SK-N-SH treated with all-trans-retinoic acid at 6 μM for 48 hours (cell line): ENCODE results near the gene CACNA1G.

Source experiments
- ATAC-seq: fragments of 200-7000 bp; cut with Tn5 transposase; 3 replicates; pipeline ENCODE4 v1.9.1; 2020; ENCODE audit warnings: mild to moderate bottlenecking, moderate library complexity
- BACH2 ChIP-seq: fragments of 250-450 bp; sonication (Bioruptor Pico); IDR thresholded peaks from 2 replicates; pipeline ENCODE4 v1.9.0; 2021; ENCODE audit warnings: mild to moderate bottlenecking, borderline replicate concordance
- ESRRG ChIP-seq: fragments of 250-450 bp; sonication (Bioruptor Pico); IDR thresholded peaks from 2 replicates; pipeline ENCODE4 v1.6.1; 2021; ENCODE audit warnings: mild to moderate bottlenecking
- GLIS3 ChIP-seq: fragments of 250-450 bp; sonication (Bioruptor Pico); IDR thresholded peaks from 2 replicates; pipeline ENCODE4 v1.5.0; 2020; ENCODE audit warnings: mild to moderate bottlenecking, moderate library complexity
- ISL1 ChIP-seq: fragments of 250-450 bp; sonication (Bioruptor Pico); IDR thresholded peaks from 2 replicates; pipeline ENCODE4 v2.1.2; 2022; ENCODE audit warnings: mild to moderate bottlenecking, moderate library complexity
- OSR1 ChIP-seq: fragments of 250-450 bp; sonication (Bioruptor Pico); IDR thresholded peaks from 2 replicates; pipeline ENCODE4 v1.8.0; 2022; ENCODE audit warnings: moderate library complexity, mild to moderate bottlenecking, inconsistent platforms
- RARB ChIP-seq: fragments of 250-450 bp; sonication (Bioruptor Pico); IDR thresholded peaks from 2 replicates; pipeline ENCODE4 v1.8.0; 2021; ENCODE audit warnings: mild to moderate bottlenecking, moderate library complexity
- SNAI2 ChIP-seq: fragments of 250-450 bp; sonication (Bioruptor Pico); IDR thresholded peaks from 2 replicates; pipeline ENCODE4 v1.5.0; 2020; ENCODE audit warnings: mild to moderate bottlenecking, moderate library complexity
- TCF4 ChIP-seq: fragments of 250-450 bp; sonication (Bioruptor Pico); IDR thresholded peaks from 2 replicates; pipeline ENCODE4 v1.8.0; 2021; ENCODE audit warnings: mild to moderate bottlenecking, moderate library complexity, borderline replicate concordance
- TOX ChIP-seq: fragments of 250-450 bp; sonication (Bioruptor Pico); IDR thresholded peaks from 2 replicates; pipeline ENCODE4 v1.8.0; 2021; ENCODE audit warnings: mild to moderate bottlenecking, moderate library complexity, borderline replicate concordance
- ZC3H10 ChIP-seq: fragments of 250-450 bp; sonication (Bioruptor Pico); IDR thresholded peaks from 2 replicates; pipeline ENCODE4 v1.5.1; 2021; ENCODE audit warnings: mild to moderate bottlenecking, moderate library complexity
- ZFP3 ChIP-seq: fragments of 250-450 bp; sonication (Bioruptor Pico); IDR thresholded peaks from 2 replicates; pipeline ENCODE4 v1.5.0; 2020; ENCODE audit warnings: mild to moderate bottlenecking, moderate library complexity
- ZNF70 ChIP-seq: fragments of 450-650 bp; formaldehyde crosslinking; IDR thresholded peaks from 2 replicates; pipeline ENCODE4 v1.5.0; 2020; ENCODE audit warnings: mild to moderate bottlenecking, moderate library complexity
- ZNF8 ChIP-seq: fragments of 450-650 bp; formaldehyde crosslinking; IDR thresholded peaks from 2 replicates; pipeline ENCODE4 v1.5.0; 2020; ENCODE audit warnings: mild to moderate bottlenecking, moderate library complexity
- TF ChIP-seq, protein P1 (sequence below): fragments of 250-450 bp; sonication (Bioruptor Pico); IDR thresholded peaks from 2 replicates; pipeline ENCODE4 v1.8.0; 2021; ENCODE audit warnings: low read depth, mild to moderate bottlenecking, moderate library complexity, borderline replicate concordance
- TF ChIP-seq, protein P2 (sequence below): fragments of 250-450 bp; sonication (Bioruptor Pico); IDR thresholded peaks from 2 replicates; pipeline ENCODE4 v1.8.0; 2020; ENCODE audit warnings: mild to moderate bottlenecking, moderate library complexity, borderline replicate concordance
- TF ChIP-seq, protein P3 (sequence below): fragments of 250-450 bp; sonication (Bioruptor Pico); IDR thresholded peaks from 2 replicates; pipeline ENCODE4 v1.5.1; 2021; ENCODE audit warnings: mild to moderate bottlenecking, moderate library complexity
- TF ChIP-seq, protein P4 (sequence below): fragments of 250-450 bp; sonication (Bioruptor Pico); IDR thresholded peaks from 2 replicates; pipeline ENCODE4 v1.5.1; 2020; ENCODE audit warnings: low read depth, mild to moderate bottlenecking, moderate library complexity

Gene CACNA1G

DNA sequence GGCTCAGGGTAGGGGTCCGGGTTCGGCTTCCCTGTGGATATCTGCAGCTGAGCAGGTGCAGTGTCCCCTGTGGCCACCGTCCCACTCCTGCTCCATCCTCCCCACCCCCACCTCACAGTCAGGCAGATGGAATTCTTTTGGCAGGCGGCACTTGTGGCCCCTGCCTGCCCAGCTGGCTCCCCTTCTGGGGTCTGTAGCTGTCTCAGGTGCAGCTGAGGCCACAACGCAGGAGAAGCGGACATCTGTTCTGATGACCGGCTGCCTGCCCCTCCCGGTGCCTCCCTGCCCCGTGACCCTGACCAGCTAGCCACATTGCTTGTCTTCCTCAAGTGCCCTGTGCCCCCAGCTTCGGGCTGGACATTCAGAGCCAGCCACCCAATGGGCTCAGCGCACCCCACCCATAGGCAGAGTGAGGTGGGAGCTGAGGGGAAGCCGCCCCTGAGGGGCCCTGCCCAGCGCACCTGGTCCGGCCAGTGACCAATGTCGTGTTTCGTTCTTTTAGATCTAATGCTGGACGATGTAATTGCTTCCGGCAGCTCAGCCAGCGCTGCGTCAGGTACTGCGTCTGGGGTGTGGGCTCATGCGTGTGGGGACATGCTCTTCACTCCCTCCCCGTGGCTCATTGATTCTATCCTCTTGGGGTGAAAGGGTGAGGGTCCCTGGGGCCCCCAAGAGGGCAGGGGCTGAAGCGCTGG is 49.0 kb downstream of the CACNA1G start:
- TF ChIP-seq ZFP3 (CRISPR knock-in tag) (no peak), ZC3H10 (CRISPR knock-in tag) (no peak)
- no peak for ATAC-seq

DNA sequence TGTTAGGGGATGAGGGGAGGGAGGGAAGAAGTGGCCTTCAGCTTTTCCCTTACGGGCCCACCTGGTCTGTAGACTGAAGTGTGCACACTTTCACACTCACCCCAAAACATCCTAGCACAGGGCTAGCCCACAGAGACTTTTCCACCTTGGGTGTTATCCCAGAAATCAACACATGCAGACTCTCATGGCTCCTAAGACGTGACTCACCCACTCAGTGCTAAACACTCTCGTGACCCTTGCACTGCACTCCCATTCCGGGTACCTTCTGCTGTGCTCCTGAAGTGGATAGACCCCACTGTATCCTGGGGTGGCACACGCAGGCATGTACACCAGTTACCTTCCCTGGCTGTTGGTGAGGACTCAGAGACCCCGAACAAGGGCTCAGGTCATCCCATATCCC is 51.1 kb downstream of the CACNA1G start:
- ATAC-seq = no peak
- TF ChIP-seq ZNF70 (CRISPR knock-in tag) (no peak), TOX (no peak), ZNF8 (no peak), ZFP3 (CRISPR knock-in tag) (no peak), BACH2 (CRISPR knock-in tag) (no peak), OSR1 (no peak)
- TF ChIP-seq, protein P1, sequence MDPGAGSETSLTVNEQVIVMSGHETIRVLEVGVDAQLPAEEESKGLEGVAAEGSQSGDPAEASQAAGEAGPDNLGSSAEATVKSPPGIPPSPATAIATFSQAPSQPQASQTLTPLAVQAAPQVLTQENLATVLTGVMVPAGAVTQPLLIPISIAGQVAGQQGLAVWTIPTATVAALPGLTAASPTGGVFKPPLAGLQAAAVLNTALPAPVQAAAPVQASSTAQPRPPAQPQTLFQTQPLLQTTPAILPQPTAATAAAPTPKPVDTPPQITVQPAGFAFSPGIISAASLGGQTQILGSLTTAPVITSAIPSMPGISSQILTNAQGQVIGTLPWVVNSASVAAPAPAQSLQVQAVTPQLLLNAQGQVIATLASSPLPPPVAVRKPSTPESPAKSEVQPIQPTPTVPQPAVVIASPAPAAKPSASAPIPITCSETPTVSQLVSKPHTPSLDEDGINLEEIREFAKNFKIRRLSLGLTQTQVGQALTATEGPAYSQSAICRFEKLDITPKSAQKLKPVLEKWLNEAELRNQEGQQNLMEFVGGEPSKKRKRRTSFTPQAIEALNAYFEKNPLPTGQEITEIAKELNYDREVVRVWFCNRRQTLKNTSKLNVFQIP (CRISPR knock-in tag) = no peak
- TF ChIP-seq, protein P2, sequence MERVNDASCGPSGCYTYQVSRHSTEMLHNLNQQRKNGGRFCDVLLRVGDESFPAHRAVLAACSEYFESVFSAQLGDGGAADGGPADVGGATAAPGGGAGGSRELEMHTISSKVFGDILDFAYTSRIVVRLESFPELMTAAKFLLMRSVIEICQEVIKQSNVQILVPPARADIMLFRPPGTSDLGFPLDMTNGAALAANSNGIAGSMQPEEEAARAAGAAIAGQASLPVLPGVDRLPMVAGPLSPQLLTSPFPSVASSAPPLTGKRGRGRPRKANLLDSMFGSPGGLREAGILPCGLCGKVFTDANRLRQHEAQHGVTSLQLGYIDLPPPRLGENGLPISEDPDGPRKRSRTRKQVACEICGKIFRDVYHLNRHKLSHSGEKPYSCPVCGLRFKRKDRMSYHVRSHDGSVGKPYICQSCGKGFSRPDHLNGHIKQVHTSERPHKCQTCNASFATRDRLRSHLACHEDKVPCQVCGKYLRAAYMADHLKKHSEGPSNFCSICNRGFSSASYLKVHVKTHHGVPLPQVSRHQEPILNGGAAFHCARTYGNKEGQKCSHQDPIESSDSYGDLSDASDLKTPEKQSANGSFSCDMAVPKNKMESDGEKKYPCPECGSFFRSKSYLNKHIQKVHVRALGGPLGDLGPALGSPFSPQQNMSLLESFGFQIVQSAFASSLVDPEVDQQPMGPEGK (CRISPR knock-in tag) = no peak
- TF ChIP-seq, protein P3, sequence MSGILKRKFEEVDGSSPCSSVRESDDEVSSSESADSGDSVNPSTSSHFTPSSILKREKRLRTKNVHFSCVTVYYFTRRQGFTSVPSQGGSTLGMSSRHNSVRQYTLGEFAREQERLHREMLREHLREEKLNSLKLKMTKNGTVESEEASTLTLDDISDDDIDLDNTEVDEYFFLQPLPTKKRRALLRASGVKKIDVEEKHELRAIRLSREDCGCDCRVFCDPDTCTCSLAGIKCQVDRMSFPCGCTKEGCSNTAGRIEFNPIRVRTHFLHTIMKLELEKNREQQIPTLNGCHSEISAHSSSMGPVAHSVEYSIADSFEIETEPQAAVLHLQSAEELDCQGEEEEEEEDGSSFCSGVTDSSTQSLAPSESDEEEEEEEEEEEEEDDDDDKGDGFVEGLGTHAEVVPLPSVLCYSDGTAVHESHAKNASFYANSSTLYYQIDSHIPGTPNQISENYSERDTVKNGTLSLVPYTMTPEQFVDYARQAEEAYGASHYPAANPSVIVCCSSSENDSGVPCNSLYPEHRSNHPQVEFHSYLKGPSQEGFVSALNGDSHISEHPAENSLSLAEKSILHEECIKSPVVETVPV (CRISPR knock-in tag) = no peak

DNA sequence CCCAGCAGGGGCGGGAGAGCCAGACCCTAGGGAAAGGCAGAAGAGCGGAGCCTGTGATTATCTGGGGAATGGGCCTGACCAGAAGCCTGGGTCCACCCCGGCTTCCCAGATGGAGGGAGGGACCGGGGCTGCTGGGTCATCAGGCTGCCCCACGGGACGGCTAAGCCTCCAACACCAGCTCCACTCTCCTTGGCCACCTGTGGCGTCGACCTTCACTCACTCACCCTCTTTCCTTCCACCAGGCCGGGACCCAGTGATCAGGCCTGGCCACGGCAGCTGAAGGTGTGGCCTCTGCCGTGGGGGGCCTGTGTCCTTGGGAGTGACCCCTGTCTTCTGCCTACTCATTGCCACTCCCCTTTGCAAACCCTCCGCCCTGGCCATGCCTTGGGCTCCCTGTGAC is 51.8 kb downstream of the CACNA1G start:
- TF ChIP-seq TOX (no peak), RARB (no peak), BACH2 (CRISPR knock-in tag) (no peak), ZC3H10 (CRISPR knock-in tag) (no peak), ISL1 (no peak), GLIS3 (CRISPR knock-in tag) (no peak), SNAI2 (CRISPR knock-in tag) (no peak), ESRRG (CRISPR knock-in tag) (no peak), TCF4 (CRISPR knock-in tag) (no peak)
- TF ChIP-seq, protein P4, sequence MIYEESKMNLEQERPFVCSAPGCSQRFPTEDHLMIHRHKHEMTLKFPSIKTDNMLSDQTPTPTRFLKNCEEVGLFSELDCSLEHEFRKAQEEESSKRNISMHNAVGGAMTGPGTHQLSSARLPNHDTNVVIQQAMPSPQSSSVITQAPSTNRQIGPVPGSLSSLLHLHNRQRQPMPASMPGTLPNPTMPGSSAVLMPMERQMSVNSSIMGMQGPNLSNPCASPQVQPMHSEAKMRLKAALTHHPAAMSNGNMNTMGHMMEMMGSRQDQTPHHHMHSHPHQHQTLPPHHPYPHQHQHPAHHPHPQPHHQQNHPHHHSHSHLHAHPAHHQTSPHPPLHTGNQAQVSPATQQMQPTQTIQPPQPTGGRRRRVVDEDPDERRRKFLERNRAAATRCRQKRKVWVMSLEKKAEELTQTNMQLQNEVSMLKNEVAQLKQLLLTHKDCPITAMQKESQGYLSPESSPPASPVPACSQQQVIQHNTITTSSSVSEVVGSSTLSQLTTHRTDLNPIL (CRISPR knock-in tag) = no peak
- TF ChIP-seq, protein P1 (CRISPR knock-in tag) = no peak
- TF ChIP-seq, protein P3 (CRISPR knock-in tag) = no peak
- TF ChIP-seq, all 23 proteins: peak for 0
- ATAC-seq = no peak
